HT1080 (cell line): ENCODE data around the gene SBF1. TPM values are rescaled to one million over a fixed set of nuclear protein-coding genes. Genes with fewer than 3 reads are reported as not detected.
A peak's percentile ranks its signal among the peaks of the same experiment; 100 is the strongest.
"Not testable (repeated sequence)": the region's sequence is repeated elsewhere in the genome, so short reads cannot be mapped to it uniquely, and the experiment has no call there.

Experiments
- DNase-seq: peaks from one replicate; pipeline ENCODE4 v3.0.0-alpha.2; 2015; ENCODE audit warnings: low read depth
- total RNA-seq: library from RNA; depleted of rRNA; stranded (reverse); fragments of >200 nt; shearing (Covaris generic); gene quantifications from 2 replicates; pipeline ENCODE4 v1.2.3, GENCODE V29; 2014; rRNA removed

Gene SBF1
- total RNA-seq, 1 experiment from 2014 or later: 76.2 TPM

GRCh38 chr22:50399751-50400331 lies 75.0 kb downstream of the SBF1 start:
- DNase-seq: no peak

GRCh38 chr22:50398831-50399648 lies 75.8 kb downstream of the SBF1 start:
- no peak for DNase-seq

DNA sequence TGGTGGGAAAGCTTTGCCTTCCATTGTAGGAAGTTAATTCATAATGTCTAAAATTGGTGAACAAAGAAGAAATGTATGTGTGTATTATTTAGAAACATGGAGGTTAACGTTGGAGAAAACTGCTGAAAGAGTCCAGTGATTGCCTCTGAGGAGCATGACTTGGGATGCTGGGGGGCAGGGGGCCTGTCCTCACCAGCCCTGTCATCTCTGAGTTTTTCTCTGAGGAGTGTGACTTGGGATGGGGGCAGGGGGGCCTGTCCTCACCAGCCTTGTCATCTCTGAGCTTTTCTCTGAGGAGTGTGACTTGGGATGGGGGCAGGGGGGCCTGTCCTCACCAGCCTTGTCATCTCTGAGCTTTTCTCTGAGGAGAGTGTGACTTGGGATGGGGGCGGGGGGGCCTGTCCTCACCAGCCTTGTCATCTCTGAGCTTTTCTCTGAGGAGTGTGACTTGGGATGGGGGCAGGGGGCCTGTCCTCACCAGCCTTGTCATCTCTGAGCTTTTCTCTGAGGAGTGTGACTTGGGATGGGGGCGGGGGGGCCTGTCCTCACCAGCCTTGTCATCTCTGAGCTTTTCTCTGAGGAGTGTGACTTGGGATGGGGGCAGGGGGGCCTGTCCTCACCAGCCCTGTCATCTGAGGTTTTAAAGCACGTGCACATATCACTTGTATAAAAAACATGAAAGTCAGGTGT lies 77.3 kb downstream of the SBF1 start:
- DNase-seq: not testable (repeated sequence)

DNA sequence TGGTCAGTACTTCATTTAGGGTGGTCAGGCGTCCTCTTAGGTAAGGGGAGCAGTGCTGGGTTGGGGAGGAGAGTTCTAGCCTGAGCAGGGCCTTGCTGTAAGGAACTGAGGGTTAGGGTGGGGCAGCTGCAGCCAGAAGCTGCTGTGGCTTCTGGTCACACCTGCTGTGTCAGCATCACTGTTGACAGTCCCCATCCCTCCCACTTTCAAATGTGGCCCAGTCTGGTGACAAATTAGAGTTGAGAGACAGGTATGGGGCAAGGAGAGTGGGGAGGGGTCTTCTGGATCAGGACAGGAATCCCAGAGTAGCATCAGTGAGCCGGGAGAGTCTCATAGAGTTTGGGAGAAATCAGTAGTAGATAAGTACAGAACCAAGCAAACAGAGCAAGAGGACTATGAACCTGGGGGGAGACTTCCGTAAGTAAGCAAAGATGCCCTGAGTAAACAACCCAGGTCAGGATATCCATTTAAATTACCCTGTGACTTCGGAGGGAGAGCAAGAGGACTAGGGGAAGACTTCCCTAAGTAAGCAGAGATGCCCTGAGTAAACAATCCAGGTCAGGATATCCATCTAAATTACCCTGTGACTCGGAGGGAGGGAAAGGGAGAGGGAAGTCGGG lies 78.0 kb downstream of the SBF1 start:
- peak; percentile 20 for DNase-seq

Other genes starting within 250 kb of the SBF1 start
- 13.1 and 14.2 TPM in 2 replicates for gene TUBGCP6, start 230.0 kb downstream of the SBF1 start, total RNA-seq
- gene HDAC10, start 223.8 kb downstream of the SBF1 start, total RNA-seq: 13.6 and 14.5 TPM in 2 replicates
- gene MAPK12, start 213.4 kb downstream of the SBF1 start, total RNA-seq: 50.1 and 50.6 TPM in 2 replicates
- gene MAPK11, start 204.7 kb downstream of the SBF1 start, total RNA-seq: 12.6 and 18.0 TPM in 2 replicates
- 73.4 and 84.1 TPM in 2 replicates for gene PLXNB2, start 167.4 kb downstream of the SBF1 start, total RNA-seq
- 0.13 and 0.31 TPM in 2 replicates for gene DENND6B, start 148.0 kb downstream of the SBF1 start, total RNA-seq
- gene PPP6R2, start 131.7 kb downstream of the SBF1 start, total RNA-seq: 40.0 and 44.6 TPM in 2 replicates
- 0.67 and 0.79 TPM in 2 replicates for gene ADM2, start 6.5 kb upstream of the SBF1 start, total RNA-seq
- gene MIOX, start 11.8 kb upstream of the SBF1 start, total RNA-seq: 0.13 TPM in 1 of 2 replicates, not detected in the other
- 36.7 and 54.3 TPM in 2 replicates for gene LMF2, start 32.7 kb upstream of the SBF1 start, total RNA-seq
- 65.3 and 73.2 TPM in 2 replicates for gene NCAPH2, start 33.2 kb upstream of the SBF1 start, total RNA-seq
- 6.4 and 7.7 TPM in 2 replicates for gene SCO2, start 50.6 kb upstream of the SBF1 start, total RNA-seq
- 2.0 and 2.1 TPM in 2 replicates for gene TYMP, start 55.0 kb upstream of the SBF1 start, total RNA-seq
- gene KLHDC7B, start 70.9 kb upstream of the SBF1 start, total RNA-seq: not detected in 2 replicates
- not detected in 2 replicates for gene SYCE3, start 87.9 kb upstream of the SBF1 start, total RNA-seq
- gene CPT1B, start 103.4 kb upstream of the SBF1 start, total RNA-seq: 12.5 and 13.4 TPM in 2 replicates
- 17.8 and 22.3 TPM in 2 replicates for gene CHKB, start 107.8 kb upstream of the SBF1 start, total RNA-seq
- 0.37 and 0.47 TPM in 2 replicates for gene MAPK8IP2, start 125.8 kb upstream of the SBF1 start, total RNA-seq
- 11.0 and 11.3 TPM in 2 replicates for gene ARSA, start 153.1 kb upstream of the SBF1 start, total RNA-seq
- gene SHANK3, start 197.8 kb upstream of the SBF1 start, total RNA-seq: 0.58 and 0.63 TPM in 2 replicates